ENCODE measurements around the gene RGS3. TPM values are rescaled to one million over a fixed set of nuclear protein-coding genes. Genes with fewer than 3 reads are reported as not detected.

RGS3 gene
- total and polyA plus RNA-seq, 7 donors = 26.9 to 50.7 (median 38.3) TPM

GRCh38 chr9:113573959-113574352, 110.4 kb downstream of the RGS3 start:
- WGBS, 2 donors = 68 to 83% methylated on average over 2 of the region's 2 CpGs
- DNase-seq = no peak
- intact Hi-C loops (cut with DNase I) = no loop called here
- Histone ChIP-seq H3K27me3 (no peaks in the 10 kb centered on the region), H3K4me1 (peaks cover 0 to 36% (median 22%) of the 10 kb centered on the region in 4 donors), H3K4me3 (no peak overlapping the region), H3K36me3 (no peaks in the 10 kb centered on the region), H3K9me3 (no peaks in the 10 kb centered on the region), H3K27ac (no peak overlapping the region)
- TF ChIP-seq POLR2AphosphoS5 (IDR thresholded peaks at IDR 0.05) (no peak), CTCF (IDR thresholded peaks at IDR 0.05) (no peak), EP300 (IDR thresholded peaks at IDR 0.05) (no peak), POLR2A (IDR thresholded peaks at IDR 0.05) (no peak)

GRCh38 chr9:113574441-113575262, 111.1 kb downstream of the RGS3 start:
- no peak overlapping the region for H3K4me3 ChIP-seq
- DNase-seq = peak; percentile 48
- H3K36me3 ChIP-seq = no peaks in the 10 kb centered on the region
- intact Hi-C loops (cut with DNase I) = no loop called here
- H3K27ac ChIP-seq = no peak overlapping the region
- no peaks in the 10 kb centered on the region for H3K9me3 ChIP-seq
- TF ChIP-seq POLR2A (IDR thresholded peaks at IDR 0.05) (no peak), EP300 (IDR thresholded peaks at IDR 0.05) (no peak), POLR2AphosphoS5 (IDR thresholded peaks at IDR 0.05) (no peak)
- 87 to 88% methylated on average over 14 of the region's 14 CpGs for WGBS, 2 donors
- peaks cover 0 to 36% (median 26%) of the 10 kb centered on the region in 4 donors for H3K4me1 ChIP-seq
- no peaks in the 10 kb centered on the region for H3K27me3 ChIP-seq

GRCh38 chr9:113577525-113578261, 114.2 kb downstream of the RGS3 start:
- no peak overlapping the region for H3K4me3 ChIP-seq
- H3K27ac ChIP-seq = peak overlapping the region in 3 of 4 donors; percentile 84 to 85 (median 84)
- intact Hi-C loops (cut with DNase I) = no loop called here
- TF ChIP-seq POLR2A (IDR thresholded peaks at IDR 0.05) (no peak), EP300 (IDR thresholded peaks at IDR 0.05) (no peak), CTCF (IDR thresholded peaks at IDR 0.05) (no peak)
- no peaks in the 10 kb centered on the region for H3K9me3 ChIP-seq
- DNase-seq = no peak
- WGBS, 2 donors = 67 to 76% methylated on average over 11 of the region's 11 CpGs
- H3K36me3 ChIP-seq = no peaks in the 10 kb centered on the region
- no peaks in the 10 kb centered on the region for H3K27me3 ChIP-seq
- peaks cover 0 to 55% (median 49%) of the 10 kb centered on the region in 4 donors for H3K4me1 ChIP-seq

- Histone ChIP-seq H3K27me3 (no peaks in the 10 kb centered on the region), H3K36me3 (peaks cover 0 to 2% (median under 1%) of the 10 kb centered on the region in 4 donors), H3K4me3 (no peak overlapping the region), H3K9me3 (no peaks in the 10 kb centered on the region), H3K27ac (peak overlapping the region; percentile 73 to 85 (median 84)), H3K4me1 (peaks cover 0 to 59% (median 51%) of the 10 kb centered on the region in 4 donors)
- no peak for DNase-seq
- WGBS, 2 donors = 91 to 96% methylated on average over 3 of the region's 3 CpGs
- no peak for TF ChIP-seq EP300 (IDR thresholded peaks at IDR 0.05)
- TF ChIP-seq POLR2AphosphoS5 (IDR thresholded peaks at IDR 0.05) = no peak
- TF ChIP-seq CTCF (IDR thresholded peaks at IDR 0.05) = no peak
- no peak for TF ChIP-seq POLR2A (IDR thresholded peaks at IDR 0.05)
- intact Hi-C loops (cut with DNase I) = no loop called here
These were observed 114.8 kb downstream of the RGS3 start for GRCh38 chr9:113578279-113578865.

GRCh38 chr9:113578882-113579282, 115.4 kb downstream of the RGS3 start:
- H3K9me3 ChIP-seq = no peaks in the 10 kb centered on the region
- H3K4me1 ChIP-seq = peaks cover 0 to 59% (median 51%) of the 10 kb centered on the region in 4 donors
- intact Hi-C loops (cut with DNase I) = no loop called here
- no peaks in the 10 kb centered on the region for H3K27me3 ChIP-seq
- DNase-seq = no peak
- TF ChIP-seq POLR2AphosphoS5 (IDR thresholded peaks at IDR 0.05) (peak in 1 of 4 donors; percentile 5), CTCF (IDR thresholded peaks at IDR 0.05) (no peak), EP300 (IDR thresholded peaks at IDR 0.05) (no peak), POLR2A (IDR thresholded peaks at IDR 0.05) (no peak)
- peak overlapping the region; percentile 73 to 85 (median 84) for H3K27ac ChIP-seq
- H3K36me3 ChIP-seq = peaks cover 3 to 7% (median 5%) of the 10 kb centered on the region in 4 donors
- 25 to 38% methylated on average over 5 of the region's 5 CpGs for WGBS, 2 donors
- H3K4me3 ChIP-seq = no peak overlapping the region

Measured in sigmoid colon (tissue), 7 donors.